ENCODE results near the gene DIDO1.

The DIDO1 gene

GRCh38 chr20:62828511-62829230 lies 97.6 kb downstream of the DIDO1 start:
- no peak overlapping the region for H3K4me3 ChIP-seq (ENCODE audit: low read depth, low read length)
- TF ChIP-seq CTCF (IDR thresholded peaks at IDR 0.05; ENCODE audit: low read depth, low read length): no peak
- in situ Hi-C loops (cut with HindIII; ENCODE audit: low sequenced_read_pairs): no loop called here
- DNase-seq (ENCODE audit: low read depth, low spot score): no peak

DNA sequence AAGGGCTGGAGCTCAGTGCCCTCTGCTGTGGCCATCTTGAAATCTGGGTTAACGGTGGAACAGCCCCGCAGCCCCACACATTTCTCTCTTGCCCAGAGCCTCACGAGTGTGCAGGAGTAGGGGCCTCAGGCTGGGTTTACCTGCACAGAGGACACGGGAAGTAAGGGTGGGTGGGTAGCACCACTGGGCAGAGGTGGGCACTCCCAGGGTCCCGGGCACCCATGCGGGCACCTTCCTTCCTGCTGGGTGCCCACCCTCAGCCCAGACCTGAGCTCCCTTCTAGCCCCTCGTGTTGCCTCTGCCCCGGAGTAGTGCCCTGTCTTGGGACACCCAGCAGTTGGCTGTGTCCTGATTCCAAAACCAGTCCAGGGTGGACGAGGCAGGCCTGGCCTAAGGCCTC lies 98.3 kb downstream of the DIDO1 start:
- TF ChIP-seq CTCF (IDR thresholded peaks at IDR 0.05; ENCODE audit: low read depth, low read length): no peak
- no peak overlapping the region for H3K4me3 ChIP-seq (ENCODE audit: low read depth, low read length)
- in situ Hi-C loops (cut with HindIII; ENCODE audit: low sequenced_read_pairs): no loop called here
- no peak for DNase-seq (ENCODE audit: low read depth, low spot score)

All from astrocyte of the spinal cord (primary cell).